ENCODE measurements around the gene QKI. TPM values are rescaled to one million over a fixed set of nuclear protein-coding genes. Genes with fewer than 3 reads are reported as not detected.

Gene QKI
- total RNA-seq, 1 experiment from 2014 or later = 125 TPM

- no peak for DNase-seq (ENCODE audit: low read depth)
Observed at GRCh38 chr6:163605385-163606097, 191.0 kb downstream of the QKI start.

- no peak for DNase-seq (ENCODE audit: low read depth)
Observed at GRCh38 chr6:163607792-163608191, 193.3 kb downstream of the QKI start.

- no peak for DNase-seq (ENCODE audit: low read depth)
Observed at GRCh38 chr6:163608204-163608644, 193.7 kb downstream of the QKI start.

GRCh38 chr6:163612200-163612599, 197.7 kb downstream of the QKI start:
- no peak for DNase-seq (ENCODE audit: low read depth)

GRCh38 chr6:163613025-163613424, 198.5 kb downstream of the QKI start:
- DNase-seq (ENCODE audit: low read depth) = no peak

- DNase-seq (ENCODE audit: low read depth) = no peak
Observed at GRCh38 chr6:163613668-163614067, 199.2 kb downstream of the QKI start.

GRCh38 chr6:163616452-163616851, 201.9 kb downstream of the QKI start:
- DNase-seq (ENCODE audit: low read depth) = no peak

GRCh38 chr6:163617549-163617948, 203.0 kb downstream of the QKI start:
- DNase-seq (ENCODE audit: low read depth) = no peak

- DNase-seq (ENCODE audit: low read depth) = no peak
Observed at GRCh38 chr6:163620101-163620500, 205.6 kb downstream of the QKI start.

- DNase-seq (ENCODE audit: low read depth) = peak; percentile 32
Observed at GRCh38 chr6:163620670-163621330, 206.3 kb downstream of the QKI start.

GRCh38 chr6:163625265-163625664, 210.7 kb downstream of the QKI start:
- DNase-seq (ENCODE audit: low read depth) = no peak

GRCh38 chr6:163626073-163626867, 211.8 kb downstream of the QKI start:
- DNase-seq (ENCODE audit: low read depth) = no peak

GRCh38 chr6:163627274-163628062, 212.9 kb downstream of the QKI start:
- DNase-seq (ENCODE audit: low read depth) = no peak

Data from HT1080 (cell line).